Colonic mucosa (tissue), 4 donors: Measurements from ENCODE around the gene NOD2. TPM values are rescaled to one million over a fixed set of nuclear protein-coding genes. Genes with fewer than 3 reads are reported as not detected.

Experiments used
- DNase-seq: peaks from one replicate; pipeline ENCODE4 v3.0.0-alpha.2; 2020
- H3K27ac ChIP-seq: fragments of 200-600 bp; one replicate; pipeline ENCODE4 v1.8.0; 2021
- H3K27me3 ChIP-seq: fragments of 200-600 bp; one replicate; pipeline ENCODE4 v1.8.0; 2021
- H3K36me3 ChIP-seq: fragments of 200-600 bp; one replicate; pipeline ENCODE4 v1.8.0; 2021
- H3K4me1 ChIP-seq: fragments of 200-600 bp; one replicate; pipeline ENCODE4 v1.8.0; 2021; ENCODE audit warnings: mild to moderate bottlenecking
- H3K4me3 ChIP-seq: fragments of 200-600 bp; one replicate; pipeline ENCODE4 v1.8.0; 2021
- H3K9ac ChIP-seq, 2 donors: one replicate each; pipeline ENCODE4 v1.7.0; 2013; ENCODE audit warnings: control low read depth in 2 of 2, low read depth in 2 of 2, low read length in 2 of 2
- H3K9me3 ChIP-seq: fragments of 200-600 bp; one replicate; pipeline ENCODE4 v1.8.0; 2021
- intact Hi-C: fragments of 100-400 bp; cut with DNase I; formaldehyde crosslinking; loops from one replicate; pipeline ENCODE4 v1.14.1; 2022
- total RNA-seq, 2 donors: library from RNA; stranded (reverse); fragmentation: NEBNext Ultra II Directional in 1 of 2; extraction: Animal tissue kit (Norgen Biotek cat#: 25700) in 1 of 2; gene quantifications; one replicate each; pipeline ENCODE4 v1.2.1, GENCODE V29; 2021
- TF ChIP-seq, protein P1 (sequence below): fragments of 200-600 bp; IDR thresholded peaks from one replicate; pipeline ENCODE4 v1.8.0; 2022; ENCODE audit warnings: antibody characterized with exemption, mild to moderate bottlenecking
- donor health status: healthy.
- donor health status: DM: no; HTN: no; CAD: no.
- donor health status: DM: no; HTN: no; CAD: no.

NOD2 gene
- total RNA-seq, 2 donors from 2014 or later: 0.79 to 1.2 TPM

DNA sequence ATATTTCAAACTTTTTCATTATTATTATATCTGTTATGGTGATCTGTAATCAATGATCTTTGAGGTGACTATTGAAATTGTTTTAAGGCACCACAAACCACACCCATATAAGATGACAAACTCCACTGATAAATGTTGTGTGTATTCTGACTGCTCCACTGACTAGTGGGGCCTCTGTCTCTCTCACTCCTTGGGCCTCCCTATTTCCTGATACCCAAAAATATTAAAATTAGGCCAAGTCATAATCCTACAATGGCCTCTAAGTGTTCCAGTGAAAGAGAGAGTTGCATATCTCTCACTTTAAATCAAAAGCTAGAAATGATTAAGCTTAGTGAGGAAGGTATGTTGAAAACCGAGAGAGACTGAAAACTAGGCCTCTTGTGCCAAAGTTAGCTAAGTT lies 71.9 kb downstream of the NOD2 start:
- intact Hi-C loops: no loop called here
- no peak overlapping the region for H3K27ac ChIP-seq
- DNase-seq: no peak
- no peak overlapping the region for H3K9ac ChIP-seq
- H3K4me1 ChIP-seq: no peaks in the 10 kb centered on the region
- TF ChIP-seq, protein P1, sequence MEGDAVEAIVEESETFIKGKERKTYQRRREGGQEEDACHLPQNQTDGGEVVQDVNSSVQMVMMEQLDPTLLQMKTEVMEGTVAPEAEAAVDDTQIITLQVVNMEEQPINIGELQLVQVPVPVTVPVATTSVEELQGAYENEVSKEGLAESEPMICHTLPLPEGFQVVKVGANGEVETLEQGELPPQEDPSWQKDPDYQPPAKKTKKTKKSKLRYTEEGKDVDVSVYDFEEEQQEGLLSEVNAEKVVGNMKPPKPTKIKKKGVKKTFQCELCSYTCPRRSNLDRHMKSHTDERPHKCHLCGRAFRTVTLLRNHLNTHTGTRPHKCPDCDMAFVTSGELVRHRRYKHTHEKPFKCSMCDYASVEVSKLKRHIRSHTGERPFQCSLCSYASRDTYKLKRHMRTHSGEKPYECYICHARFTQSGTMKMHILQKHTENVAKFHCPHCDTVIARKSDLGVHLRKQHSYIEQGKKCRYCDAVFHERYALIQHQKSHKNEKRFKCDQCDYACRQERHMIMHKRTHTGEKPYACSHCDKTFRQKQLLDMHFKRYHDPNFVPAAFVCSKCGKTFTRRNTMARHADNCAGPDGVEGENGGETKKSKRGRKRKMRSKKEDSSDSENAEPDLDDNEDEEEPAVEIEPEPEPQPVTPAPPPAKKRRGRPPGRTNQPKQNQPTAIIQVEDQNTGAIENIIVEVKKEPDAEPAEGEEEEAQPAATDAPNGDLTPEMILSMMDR: no peak
- H3K27me3 ChIP-seq: no peaks in the 10 kb centered on the region
- no peak overlapping the region for H3K4me3 ChIP-seq
- no peaks in the 10 kb centered on the region for H3K9me3 ChIP-seq
- H3K36me3 ChIP-seq: no peaks in the 10 kb centered on the region

- H3K4me3 ChIP-seq: no peak overlapping the region
- H3K9me3 ChIP-seq: no peaks in the 10 kb centered on the region
- no peaks in the 10 kb centered on the region for H3K27me3 ChIP-seq
- no peak overlapping the region for H3K9ac ChIP-seq
- DNase-seq: no peak
- no peaks in the 10 kb centered on the region for H3K36me3 ChIP-seq
- no peak overlapping the region for H3K27ac ChIP-seq
- no peaks in the 10 kb centered on the region for H3K4me1 ChIP-seq
- intact Hi-C loops: no loop called here
- TF ChIP-seq, protein P1: no peak
These were observed 72.5 kb downstream of the NOD2 start for GRCh38 chr16:50765861-50766260.

GRCh38 chr16:50767197-50767596 lies 73.8 kb downstream of the NOD2 start:
- Histone ChIP-seq H3K27ac (no peak overlapping the region), H3K27me3 (no peaks in the 10 kb centered on the region), H3K4me3 (no peak overlapping the region), H3K9me3 (no peaks in the 10 kb centered on the region), H3K4me1 (no peaks in the 10 kb centered on the region), H3K9ac (no peak overlapping the region), H3K36me3 (no peaks in the 10 kb centered on the region)
- intact Hi-C loops: no loop called here
- DNase-seq: no peak
- TF ChIP-seq, protein P1: no peak

DNA sequence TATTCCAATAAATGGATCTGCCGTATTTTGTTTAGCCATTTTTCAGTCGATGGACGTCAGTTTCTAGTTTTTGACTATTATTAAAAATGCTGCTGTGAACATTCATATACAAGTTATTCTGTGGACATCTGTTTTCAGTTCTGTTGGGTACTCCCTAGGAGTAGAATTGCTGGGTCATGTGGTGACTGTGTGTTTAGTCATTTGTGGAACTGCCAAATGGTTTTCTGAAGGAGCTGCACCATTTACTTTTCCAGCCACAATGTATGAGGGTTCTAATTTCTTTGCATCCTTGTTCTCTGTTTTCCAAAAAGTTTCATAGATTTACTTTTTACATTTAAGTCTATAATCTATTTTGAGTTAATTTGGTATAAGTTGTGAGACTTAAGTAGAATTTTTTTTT lies 78.0 kb downstream of the NOD2 start:
- no peak for DNase-seq
- H3K9ac ChIP-seq: no peak overlapping the region
- intact Hi-C loops: no loop called here
- no peaks in the 10 kb centered on the region for H3K4me1 ChIP-seq
- no peaks in the 10 kb centered on the region for H3K27me3 ChIP-seq
- TF ChIP-seq, protein P1: no peak
- no peaks in the 10 kb centered on the region for H3K9me3 ChIP-seq
- no peaks in the 10 kb centered on the region for H3K36me3 ChIP-seq
- no peak overlapping the region for H3K27ac ChIP-seq
- no peak overlapping the region for H3K4me3 ChIP-seq

DNA sequence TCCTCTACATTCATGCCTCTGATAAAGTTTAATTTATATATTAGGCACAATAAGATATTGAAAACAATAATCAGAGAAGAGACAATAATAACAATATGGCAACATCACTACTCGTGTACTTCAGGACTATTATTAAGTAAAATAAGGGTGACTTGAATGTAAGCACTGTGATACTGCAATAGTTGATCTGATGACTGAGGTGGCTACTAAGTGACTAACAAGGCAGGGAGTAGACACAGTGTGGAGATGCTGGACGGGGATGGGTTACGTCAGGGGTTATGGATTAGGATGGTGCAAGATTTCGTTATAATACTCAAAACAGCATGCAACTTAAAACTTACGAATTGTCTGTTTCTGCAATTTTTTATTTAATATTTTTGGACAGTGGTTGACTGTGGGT lies 81.0 kb downstream of the NOD2 start:
- H3K9ac ChIP-seq: no peak overlapping the region
- intact Hi-C loops: no loop called here
- H3K9me3 ChIP-seq: no peaks in the 10 kb centered on the region
- no peak overlapping the region for H3K27ac ChIP-seq
- no peaks in the 10 kb centered on the region for H3K36me3 ChIP-seq
- no peaks in the 10 kb centered on the region for H3K27me3 ChIP-seq
- H3K4me1 ChIP-seq: no peaks in the 10 kb centered on the region
- H3K4me3 ChIP-seq: no peak overlapping the region
- TF ChIP-seq, protein P1: no peak
- DNase-seq: no peak

- Histone ChIP-seq H3K9ac (no peak overlapping the region), H3K4me3 (no peak overlapping the region), H3K9me3 (no peaks in the 10 kb centered on the region), H3K4me1 (no peaks in the 10 kb centered on the region), H3K27ac (no peak overlapping the region), H3K27me3 (no peaks in the 10 kb centered on the region), H3K36me3 (no peaks in the 10 kb centered on the region)
- DNase-seq: no peak
- intact Hi-C loops: no loop called here
- TF ChIP-seq, protein P1: no peak
These were observed 81.6 kb downstream of the NOD2 start for GRCh38 chr16:50774960-50775359.
